ENCODE results near the gene CALB2.

DNA sequence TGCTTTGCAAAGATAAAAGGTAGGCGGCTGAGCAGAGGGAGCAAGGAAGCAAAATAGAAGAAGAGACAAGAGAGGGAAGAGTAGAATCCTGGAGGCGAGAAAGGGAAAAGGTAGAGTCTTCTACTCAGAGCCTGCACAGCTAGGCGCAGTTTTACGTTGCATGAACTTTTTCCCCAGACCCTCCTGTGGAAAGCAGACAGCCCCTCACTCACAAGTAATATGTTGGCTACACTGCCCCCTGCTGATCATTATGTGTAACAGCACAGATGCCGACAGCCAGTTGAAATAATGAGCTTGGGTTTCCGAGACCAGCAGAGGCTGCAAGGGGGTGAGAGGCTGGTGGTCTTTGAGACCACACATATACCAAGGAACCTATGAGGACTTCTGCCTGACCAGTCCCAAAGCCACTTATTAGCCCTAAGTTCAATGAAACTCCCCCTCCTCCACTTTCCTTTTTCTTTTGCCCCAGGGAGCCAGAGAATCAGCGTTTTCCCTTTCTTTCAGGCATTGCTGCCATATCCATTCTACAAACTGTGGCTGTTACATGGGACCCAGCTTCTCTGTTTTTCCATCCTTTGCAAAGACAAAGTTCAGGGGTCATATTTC, 46.9 kb upstream of the CALB2 start:
- TF ChIP-seq, protein P1, sequence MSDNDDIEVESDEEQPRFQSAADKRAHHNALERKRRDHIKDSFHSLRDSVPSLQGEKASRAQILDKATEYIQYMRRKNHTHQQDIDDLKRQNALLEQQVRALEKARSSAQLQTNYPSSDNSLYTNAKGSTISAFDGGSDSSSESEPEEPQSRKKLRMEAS (IDR thresholded peaks at IDR 0.05; ENCODE audit: low read depth, low read length): no peak
- TF ChIP-seq, protein P2, sequence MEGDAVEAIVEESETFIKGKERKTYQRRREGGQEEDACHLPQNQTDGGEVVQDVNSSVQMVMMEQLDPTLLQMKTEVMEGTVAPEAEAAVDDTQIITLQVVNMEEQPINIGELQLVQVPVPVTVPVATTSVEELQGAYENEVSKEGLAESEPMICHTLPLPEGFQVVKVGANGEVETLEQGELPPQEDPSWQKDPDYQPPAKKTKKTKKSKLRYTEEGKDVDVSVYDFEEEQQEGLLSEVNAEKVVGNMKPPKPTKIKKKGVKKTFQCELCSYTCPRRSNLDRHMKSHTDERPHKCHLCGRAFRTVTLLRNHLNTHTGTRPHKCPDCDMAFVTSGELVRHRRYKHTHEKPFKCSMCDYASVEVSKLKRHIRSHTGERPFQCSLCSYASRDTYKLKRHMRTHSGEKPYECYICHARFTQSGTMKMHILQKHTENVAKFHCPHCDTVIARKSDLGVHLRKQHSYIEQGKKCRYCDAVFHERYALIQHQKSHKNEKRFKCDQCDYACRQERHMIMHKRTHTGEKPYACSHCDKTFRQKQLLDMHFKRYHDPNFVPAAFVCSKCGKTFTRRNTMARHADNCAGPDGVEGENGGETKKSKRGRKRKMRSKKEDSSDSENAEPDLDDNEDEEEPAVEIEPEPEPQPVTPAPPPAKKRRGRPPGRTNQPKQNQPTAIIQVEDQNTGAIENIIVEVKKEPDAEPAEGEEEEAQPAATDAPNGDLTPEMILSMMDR (IDR thresholded peaks at IDR 0.05; ENCODE audit: low read depth, low read length): peak; percentile 87
